ENCODE results near the gene THYN1. TPM values are rescaled to one million over a fixed set of nuclear protein-coding genes. Genes with fewer than 3 reads are reported as not detected.
A peak's percentile ranks its signal among the peaks of the same experiment; 100 is the strongest.
"Not testable (repeated sequence)": the region's sequence is repeated elsewhere in the genome, so short reads cannot be mapped to it uniquely, and the experiment has no call there.

Gene THYN1
- total and polyA plus RNA-seq, 3 experiments from 2014 or later = 58.9 to 133 (median 68.4) TPM

GRCh38 chr11:134289167-134289566, 36.0 kb upstream of the THYN1 start:
- Histone ChIP-seq H3K4me1 (ENCODE audit: insufficient read depth, low read length) (no peaks in the 10 kb centered on the region), H3K27ac (ENCODE audit: low read depth, low read length) (no peak overlapping the region), H3K4me3 (ENCODE audit: low read length) (no peak overlapping the region), H3K9me3 (ENCODE audit: low read length) (no peaks in the 10 kb centered on the region), H3K36me3 (ENCODE audit: insufficient read depth, low read length) (no peaks in the 10 kb centered on the region), H3K27me3 (ENCODE audit: insufficient read depth, low read length, poor library complexity, severe bottlenecking) (no peaks in the 10 kb centered on the region)
- H3K4me1 Mint-ChIP-seq = no peaks in the 10 kb centered on the region
- no peak for DNase-seq
- H3K4me3 Mint-ChIP-seq = no peak overlapping the region
- no peak overlapping the region for H3K27ac Mint-ChIP-seq
- CTCF ChIA-PET = no interaction called here
- no peaks in the 10 kb centered on the region for H3K9me3 Mint-ChIP-seq
- POLR2A ChIA-PET = no interaction called here
- H3K36me3 Mint-ChIP-seq = no peaks in the 10 kb centered on the region
- peaks cover 0 to 12% of the 10 kb centered on the region in 2 donors for H3K27me3 Mint-ChIP-seq

- Histone ChIP-seq H3K4me1 (ENCODE audit: insufficient read depth, low read length) (no peaks in the 10 kb centered on the region), H3K4me3 (ENCODE audit: low read length) (no peak overlapping the region), H3K9me3 (ENCODE audit: low read length) (no peaks in the 10 kb centered on the region), H3K27ac (ENCODE audit: low read depth, low read length) (no peak overlapping the region), H3K36me3 (ENCODE audit: insufficient read depth, low read length) (no peaks in the 10 kb centered on the region), H3K27me3 (ENCODE audit: insufficient read depth, low read length, poor library complexity, severe bottlenecking) (no peaks in the 10 kb centered on the region)
- peaks cover 0 to 9% of the 10 kb centered on the region in 2 donors for H3K27me3 Mint-ChIP-seq
- H3K36me3 Mint-ChIP-seq = no peaks in the 10 kb centered on the region
- no peak for DNase-seq
- ChIA-PET CTCF (interaction anchor here (0.9 kb wide), 1 partner anchor 11 kb away, joined by 3 read pairs; no protein-coding TSS in a partner anchor), POLR2A (no interaction called here)
- H3K4me3 Mint-ChIP-seq = no peak overlapping the region
- no peaks in the 10 kb centered on the region for H3K9me3 Mint-ChIP-seq
- H3K27ac Mint-ChIP-seq = no peak overlapping the region
- H3K4me1 Mint-ChIP-seq = no peaks in the 10 kb centered on the region
Measured at GRCh38 chr11:134288486-134288885, 35.3 kb upstream of the THYN1 start.

DNA sequence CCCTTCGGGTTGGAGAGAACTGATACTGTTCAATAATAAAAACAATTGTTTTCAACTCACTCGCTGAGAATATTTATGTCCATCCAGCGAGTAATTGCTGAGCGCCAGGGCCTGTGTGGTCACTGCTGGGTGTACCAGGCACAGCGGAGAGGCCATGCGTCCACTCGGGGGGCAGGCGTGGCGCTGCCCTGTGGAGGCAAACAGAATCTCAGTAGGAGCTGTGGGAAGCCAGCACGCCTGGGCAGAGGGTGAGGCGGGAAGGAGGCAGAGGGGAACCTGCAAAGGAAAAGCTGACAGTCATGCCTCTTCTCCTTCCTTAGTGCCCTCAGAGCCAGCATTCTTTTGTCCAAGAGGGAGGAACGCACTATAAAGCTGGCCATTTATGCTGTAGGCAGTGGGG, 34.4 kb upstream of the THYN1 start:
- no peaks in the 10 kb centered on the region for H3K4me1 Mint-ChIP-seq
- no peaks in the 10 kb centered on the region for H3K27me3 ChIP-seq (ENCODE audit: insufficient read depth, low read length, poor library complexity, severe bottlenecking)
- no peak overlapping the region for H3K4me3 Mint-ChIP-seq
- no peaks in the 10 kb centered on the region for H3K36me3 ChIP-seq (ENCODE audit: insufficient read depth, low read length)
- no peaks in the 10 kb centered on the region for H3K4me1 ChIP-seq (ENCODE audit: insufficient read depth, low read length)
- ChIA-PET POLR2A (no interaction called here), CTCF (interaction anchor here (0.9 kb wide), 1 partner anchor 10 kb away, joined by 3 read pairs; no protein-coding TSS in a partner anchor)
- H3K27ac Mint-ChIP-seq = no peak overlapping the region
- no peaks in the 10 kb centered on the region for H3K36me3 Mint-ChIP-seq
- DNase-seq = no peak
- peaks cover 0 to 9% of the 10 kb centered on the region in 2 donors for H3K27me3 Mint-ChIP-seq
- no peak overlapping the region for H3K4me3 ChIP-seq (ENCODE audit: low read length)
- H3K9me3 Mint-ChIP-seq = no peaks in the 10 kb centered on the region
- no peak overlapping the region for H3K27ac ChIP-seq (ENCODE audit: low read depth, low read length)
- no peaks in the 10 kb centered on the region for H3K9me3 ChIP-seq (ENCODE audit: low read length)

DNA sequence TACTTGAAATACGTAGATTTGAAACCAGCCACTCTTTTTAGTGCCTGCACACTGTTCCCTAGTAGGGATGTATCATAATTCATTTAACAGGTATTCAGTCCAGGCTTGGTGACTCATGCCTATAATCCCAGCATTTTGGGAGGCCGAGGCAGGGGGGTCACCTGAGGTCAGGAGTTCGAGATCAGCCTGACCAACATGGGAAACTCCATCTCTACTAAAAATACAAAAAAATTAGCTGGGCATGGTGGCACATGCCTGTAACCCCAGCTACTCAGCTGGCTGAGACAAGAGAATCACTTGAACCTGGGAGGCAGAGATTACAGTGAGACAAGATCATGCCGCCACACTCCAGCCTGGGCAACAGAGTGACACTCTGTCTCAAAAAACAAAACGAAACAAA, 31.2 kb upstream of the THYN1 start:
- H3K27me3 ChIP-seq (ENCODE audit: insufficient read depth, low read length, poor library complexity, severe bottlenecking); DNase-seq; H3K36me3 Mint-ChIP-seq; H3K27ac ChIP-seq (ENCODE audit: low read depth, low read length); H3K27ac Mint-ChIP-seq; POLR2A ChIA-PET; H3K9me3 Mint-ChIP-seq; H3K4me1 ChIP-seq (ENCODE audit: insufficient read depth, low read length); H3K9me3 ChIP-seq (ENCODE audit: low read length); H3K4me1 Mint-ChIP-seq; H3K4me3 ChIP-seq (ENCODE audit: low read length); H3K4me3 Mint-ChIP-seq; CTCF ChIA-PET; H3K36me3 ChIP-seq (ENCODE audit: insufficient read depth, low read length): not testable (repeated sequence)
- H3K27me3 Mint-ChIP-seq = peaks cover 0 to 11% of the 10 kb centered on the region in 2 donors

DNA sequence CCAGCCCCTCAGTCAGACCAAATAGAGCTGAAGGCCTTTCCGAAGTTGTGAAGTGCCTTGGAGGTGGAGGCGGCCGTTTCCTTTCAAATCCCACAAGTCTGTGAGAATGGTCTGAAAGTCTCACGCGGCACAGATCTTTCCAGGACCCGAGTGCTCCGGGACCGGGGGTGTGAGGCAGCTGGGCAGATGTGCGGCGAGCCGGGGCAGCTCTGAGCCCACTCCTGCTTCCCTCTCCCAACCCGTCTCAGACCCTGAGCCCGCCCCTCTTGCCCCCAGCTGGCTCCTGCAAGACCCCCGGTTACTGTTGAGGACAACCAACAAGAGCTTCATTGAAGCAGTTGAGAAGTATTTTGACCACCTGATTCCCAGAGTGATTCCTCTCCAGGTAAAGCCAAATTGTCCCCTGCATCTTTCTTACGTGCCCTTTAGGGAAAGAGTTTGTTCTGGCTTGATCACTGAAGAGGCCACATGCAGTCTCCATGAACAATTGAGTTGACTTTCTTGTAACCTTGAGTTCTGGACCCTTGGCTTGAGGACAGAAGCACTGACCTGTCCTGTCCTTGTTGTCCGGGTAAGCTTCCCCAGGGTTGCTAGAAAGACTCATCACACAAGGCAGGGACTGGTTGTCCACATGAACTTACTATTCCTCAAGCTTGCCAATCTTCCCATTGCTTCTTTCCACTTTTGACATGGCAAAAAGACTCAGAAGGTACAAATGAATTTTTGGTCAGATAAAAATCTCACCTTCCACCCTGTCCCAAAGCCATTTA, 30.5 kb upstream of the THYN1 start:
- H3K27me3 ChIP-seq (ENCODE audit: insufficient read depth, low read length, poor library complexity, severe bottlenecking) = no peaks in the 10 kb centered on the region
- DNase-seq = no peak
- no peaks in the 10 kb centered on the region for H3K4me1 ChIP-seq (ENCODE audit: insufficient read depth, low read length)
- Mint-ChIP-seq H3K27me3 (peaks cover 2 to 11% of the 10 kb centered on the region in 2 donors), H3K4me1 (no peaks in the 10 kb centered on the region), H3K4me3 (no peak overlapping the region), H3K36me3 (no peaks in the 10 kb centered on the region), H3K9me3 (peaks cover 0 to 1% (median 0%) of the 10 kb centered on the region in 5 donors), H3K27ac (no peak overlapping the region)
- H3K27ac ChIP-seq (ENCODE audit: low read depth, low read length) = no peak overlapping the region
- H3K36me3 ChIP-seq (ENCODE audit: insufficient read depth, low read length) = no peaks in the 10 kb centered on the region
- ChIA-PET CTCF (no interaction called here), POLR2A (no interaction called here)
- no peak overlapping the region for H3K4me3 ChIP-seq (ENCODE audit: low read length)
- H3K9me3 ChIP-seq (ENCODE audit: low read length) = no peaks in the 10 kb centered on the region

DNA sequence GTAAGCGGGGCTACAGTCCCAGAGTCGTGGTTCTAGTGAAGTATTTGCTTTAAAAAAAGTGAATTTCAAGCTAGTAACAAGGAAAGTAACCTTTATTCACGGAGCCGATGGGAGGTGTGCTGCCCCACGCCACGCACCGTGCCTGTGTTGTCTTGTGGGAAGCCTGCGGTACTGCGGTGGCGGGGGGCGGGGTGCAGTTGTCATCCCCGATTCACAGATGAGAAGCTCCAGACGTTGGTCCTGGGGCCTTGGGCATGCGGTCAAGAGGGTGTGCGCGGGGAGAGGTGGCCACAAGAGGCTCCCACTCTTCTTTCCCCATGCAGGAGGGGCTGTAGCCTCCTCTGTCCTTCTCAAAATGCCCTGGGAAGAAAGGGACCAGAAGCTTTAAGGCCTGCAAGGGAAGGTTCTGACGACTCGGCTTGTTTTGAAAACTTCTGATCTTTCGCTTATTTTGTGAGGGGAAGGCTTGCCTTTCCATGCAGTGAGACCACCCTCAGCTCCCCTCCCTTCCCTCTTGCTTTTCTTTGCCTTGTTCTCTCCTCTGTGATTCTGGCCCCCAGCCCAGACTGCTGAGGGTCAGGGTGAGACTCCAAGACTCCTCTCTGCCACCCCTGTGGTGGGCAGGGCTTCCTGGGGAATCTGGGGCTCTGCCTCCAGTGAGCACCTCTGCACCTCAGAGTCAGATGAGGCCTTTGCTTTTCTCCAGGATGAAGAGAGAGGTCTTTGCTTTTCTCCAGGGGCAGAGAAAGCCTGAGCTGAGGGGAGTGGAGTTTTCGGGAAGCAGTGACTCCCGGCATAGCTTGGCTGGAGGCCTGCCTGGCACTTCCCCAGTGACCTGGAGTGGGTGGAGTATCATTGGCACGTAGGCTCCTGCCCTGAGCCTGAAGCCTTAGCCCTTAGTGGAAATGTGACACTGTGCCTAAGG, 29.2 kb upstream of the THYN1 start:
- H3K9me3 Mint-ChIP-seq = peaks cover 0 to 4% (median 0%) of the 10 kb centered on the region in 5 donors
- Histone ChIP-seq H3K4me3 (ENCODE audit: low read length) (no peak overlapping the region), H3K27ac (ENCODE audit: low read depth, low read length) (no peak overlapping the region), H3K36me3 (ENCODE audit: insufficient read depth, low read length) (no peaks in the 10 kb centered on the region), H3K4me1 (ENCODE audit: insufficient read depth, low read length) (no peaks in the 10 kb centered on the region), H3K27me3 (ENCODE audit: insufficient read depth, low read length, poor library complexity, severe bottlenecking) (no peaks in the 10 kb centered on the region), H3K9me3 (ENCODE audit: low read length) (no peaks in the 10 kb centered on the region)
- H3K36me3 Mint-ChIP-seq = no peaks in the 10 kb centered on the region
- CTCF ChIA-PET = no interaction called here
- DNase-seq = no peak
- POLR2A ChIA-PET = interaction anchor here (0.7 kb wide), 1 partner anchor 38 kb away, joined by 4 read pairs; no protein-coding TSS in a partner anchor
- H3K4me1 Mint-ChIP-seq = peaks cover 0 to under 1% (median under 1%) of the 10 kb centered on the region in 3 donors
- no peak overlapping the region for H3K27ac Mint-ChIP-seq
- H3K27me3 Mint-ChIP-seq = peaks cover 4 to 12% of the 10 kb centered on the region in 2 donors
- no peak overlapping the region for H3K4me3 Mint-ChIP-seq

DNA sequence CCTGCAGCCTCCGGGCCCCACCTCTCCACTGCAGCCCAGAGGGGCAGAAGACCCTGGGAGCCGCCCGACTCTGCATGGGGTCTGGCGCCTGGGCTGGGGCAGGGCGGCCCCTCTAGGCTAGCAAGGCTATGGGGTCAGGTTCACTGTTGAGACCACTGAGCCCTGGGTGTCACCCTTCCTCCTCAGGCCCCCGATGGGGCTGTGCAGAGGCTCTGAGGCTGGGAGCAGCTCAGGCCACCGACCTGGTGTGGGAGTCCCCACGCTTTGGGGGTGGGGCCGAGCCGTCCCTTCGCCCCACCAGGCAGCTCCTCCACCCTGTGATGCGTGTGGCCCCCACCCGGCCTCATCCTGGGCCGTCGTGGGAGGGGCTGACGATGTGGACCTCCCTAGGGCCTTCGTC, 28.5 kb upstream of the THYN1 start:
- CTCF ChIA-PET = not testable (repeated sequence)

GRCh38 chr11:134278356-134278755, 25.2 kb upstream of the THYN1 start:
- ChIA-PET CTCF (interaction anchor here (1.0 to 5.5 kb wide), 4 partner anchors 9 to 55 kb away, joined by 3 to 58 read pairs (median 8); no protein-coding TSS in a partner anchor), POLR2A (no interaction called here)
- no peak overlapping the region for H3K4me3 ChIP-seq (ENCODE audit: low read length)
- Mint-ChIP-seq H3K36me3 (peaks cover 0 to 10% (median 0%) of the 10 kb centered on the region in 3 donors), H3K27ac (no peak overlapping the region), H3K4me3 (peak overlapping the region in 2 of 7 donors; percentile 36 to 48), H3K4me1 (peaks cover 25 to 33% (median 33%) of the 10 kb centered on the region in 3 donors), H3K27me3 (peaks cover 8 to 18% of the 10 kb centered on the region in 2 donors), H3K9me3 (peaks cover 0 to 4% (median 0%) of the 10 kb centered on the region in 5 donors)
- no peaks in the 10 kb centered on the region for H3K9me3 ChIP-seq (ENCODE audit: low read length)
- peaks cover 26% of the 10 kb centered on the region for H3K4me1 ChIP-seq (ENCODE audit: insufficient read depth, low read length)
- no peaks in the 10 kb centered on the region for H3K36me3 ChIP-seq (ENCODE audit: insufficient read depth, low read length)
- H3K27me3 ChIP-seq (ENCODE audit: insufficient read depth, low read length, poor library complexity, severe bottlenecking) = no peaks in the 10 kb centered on the region
- no peak for DNase-seq
- H3K27ac ChIP-seq (ENCODE audit: low read depth, low read length) = no peak overlapping the region

More for the DNA sequence above, 28.5 kb upstream of the THYN1 start:
- H3K27me3 Mint-ChIP-seq = peaks cover 4 to 15% of the 10 kb centered on the region in 2 donors
- not testable (repeated sequence) for DNase-seq; H3K4me1 Mint-ChIP-seq; H3K9me3 ChIP-seq (ENCODE audit: low read length); H3K4me1 ChIP-seq (ENCODE audit: insufficient read depth, low read length); H3K27ac Mint-ChIP-seq; H3K36me3 ChIP-seq (ENCODE audit: insufficient read depth, low read length); H3K27me3 ChIP-seq (ENCODE audit: insufficient read depth, low read length, poor library complexity, severe bottlenecking); H3K9me3 Mint-ChIP-seq; H3K27ac ChIP-seq (ENCODE audit: low read depth, low read length); H3K4me3 Mint-ChIP-seq; H3K36me3 Mint-ChIP-seq; H3K4me3 ChIP-seq (ENCODE audit: low read length)
- POLR2A ChIA-PET = interaction anchor here (0.7 kb wide), 1 partner anchor 39 kb away, joined by 4 read pairs; no protein-coding TSS in a partner anchor

All from CD8-positive, alpha-beta memory T cell (primary cell).